Fibroblast of the conjunctiva (primary cell): Measurements from ENCODE around the gene SCYGR3.

Source experiments
- DNase-seq: peaks from one replicate; pipeline ENCODE4 v3.0.0-alpha.2; 2010; ENCODE audit warnings: low read depth

Gene SCYGR3, protein sequence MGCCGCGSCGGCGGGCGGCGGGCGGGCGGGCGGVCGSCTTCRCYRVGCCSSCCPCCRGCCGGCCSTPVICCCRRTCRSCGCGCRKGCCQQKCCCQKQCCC

DNA sequence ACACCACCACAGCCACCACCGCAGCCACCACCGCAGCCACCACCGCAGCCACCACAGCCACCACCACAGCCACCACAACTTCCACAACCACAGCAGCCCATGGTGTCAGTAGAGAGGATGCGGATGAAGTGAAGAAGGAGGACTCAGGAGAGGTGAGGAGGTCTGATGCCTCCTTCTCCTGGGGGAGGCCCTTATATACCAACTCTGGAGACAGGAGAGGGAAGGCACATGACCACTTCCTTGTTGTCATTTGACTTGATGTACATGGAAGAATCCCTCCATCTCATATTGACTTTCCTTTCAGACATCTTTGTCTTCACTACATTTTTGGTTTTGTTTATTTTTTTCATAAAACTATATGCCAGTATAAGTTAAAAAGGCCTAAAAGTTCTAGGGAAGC lies at the start of gene SCYGR3:
Gene SCYGR3 (minus strand): TSS at position 101 of the 400 bp plus-strand sequence. CDS start 0 bp downstream, at position 101.
- no peak for DNase-seq

DNA sequence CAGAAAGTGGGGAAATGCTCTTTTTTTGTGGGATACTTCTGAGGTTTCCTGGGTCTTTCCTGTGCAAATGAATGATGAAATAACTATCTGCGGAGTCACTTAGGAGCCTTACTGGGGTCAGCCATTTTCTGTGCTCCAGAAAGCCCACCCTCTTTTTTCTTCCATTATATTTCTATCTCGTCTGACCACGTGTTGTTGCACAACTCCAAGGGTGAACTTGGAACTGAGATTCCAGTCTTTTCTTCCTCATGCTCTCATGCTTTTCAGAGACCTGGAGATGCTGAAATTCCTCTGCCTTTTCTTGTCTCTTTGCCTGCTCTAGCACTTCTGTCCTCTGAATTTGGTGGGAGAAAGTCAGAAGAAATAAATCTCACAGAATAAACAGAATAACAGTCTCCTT lies 47.2 kb upstream of the SCYGR3 start:
- DNase-seq, result no peak

DNA sequence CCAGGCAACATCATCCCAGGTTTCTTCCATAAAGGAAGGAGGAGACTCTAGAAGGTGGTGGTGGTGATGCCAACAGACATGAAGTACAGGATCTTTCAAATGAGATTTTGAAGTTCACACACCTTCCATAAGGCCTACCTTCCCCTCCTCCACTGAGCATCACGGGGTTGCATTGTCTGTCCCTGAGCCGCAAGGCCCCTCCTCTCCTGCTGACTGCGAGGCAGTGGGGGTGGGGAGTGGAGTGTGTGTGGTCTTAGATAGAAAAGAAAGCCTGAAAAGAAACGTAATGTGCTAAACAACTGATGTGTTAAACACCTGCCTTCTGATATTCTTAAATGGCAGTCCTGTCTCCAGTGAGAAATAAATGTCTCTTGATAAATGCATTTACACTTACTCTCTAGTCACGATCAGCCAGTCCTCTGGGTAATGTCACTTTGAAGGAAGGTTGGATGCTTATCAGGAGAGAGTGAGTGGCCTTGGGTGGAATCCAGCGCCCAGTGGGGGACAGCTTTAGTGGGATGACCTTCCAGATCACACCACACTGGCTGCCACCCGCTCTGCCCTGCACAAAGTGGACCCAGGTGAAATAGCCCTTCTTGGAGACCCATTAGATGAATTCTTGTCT lies 46.5 kb upstream of the SCYGR3 start:
- no peak for DNase-seq

DNA sequence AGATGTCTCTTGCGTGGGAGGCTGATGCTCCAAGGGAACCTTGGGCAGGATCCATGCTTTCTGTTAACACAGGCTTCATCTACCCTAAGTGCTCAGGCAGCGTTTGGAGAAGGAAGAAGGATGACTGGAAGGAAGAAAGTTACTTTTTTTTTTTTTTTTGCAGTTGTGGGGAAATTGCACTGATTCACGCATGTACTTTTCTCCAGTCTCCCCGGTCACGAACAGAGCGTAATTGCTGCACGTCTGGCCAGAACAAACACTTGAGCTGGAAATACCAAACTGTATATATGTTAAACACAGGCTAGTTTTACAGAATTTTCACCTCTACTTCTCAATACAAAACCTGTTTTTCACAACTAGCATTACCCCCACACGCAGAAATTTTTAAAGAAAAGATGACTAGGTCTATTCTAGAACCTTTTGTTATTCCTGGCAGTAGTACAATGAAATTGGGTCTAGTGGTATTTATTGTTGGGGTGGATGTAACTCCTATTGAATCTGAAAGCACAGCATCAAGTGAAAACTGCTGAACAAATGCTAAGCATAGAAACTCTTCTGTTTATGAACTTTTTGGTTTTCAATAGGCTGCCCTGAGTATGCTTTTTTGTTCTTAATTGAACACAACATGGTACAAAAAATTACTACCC lies 42.7 kb upstream of the SCYGR3 start:
- DNase-seq, result no peak

DNA sequence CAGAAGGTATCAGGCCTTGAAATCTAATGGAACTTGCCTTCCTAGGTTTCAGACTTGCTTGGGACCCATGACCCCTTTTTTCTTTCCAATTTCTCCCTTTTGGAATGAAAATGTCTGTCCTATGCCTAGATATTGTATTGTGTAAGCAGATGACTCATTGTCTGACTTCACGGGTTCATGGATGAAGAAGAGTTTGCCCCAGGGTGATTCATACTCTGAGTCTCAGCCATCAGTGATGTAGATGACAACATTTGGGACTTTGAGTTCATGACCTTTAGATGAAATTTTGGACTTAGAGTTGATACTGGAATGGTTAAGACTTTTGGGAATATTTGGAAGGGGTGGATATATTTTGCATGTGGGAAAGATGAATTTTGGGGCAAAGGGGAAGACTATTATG lies 40.8 kb upstream of the SCYGR3 start:
- DNase-seq, result peak; percentile 67

DNA sequence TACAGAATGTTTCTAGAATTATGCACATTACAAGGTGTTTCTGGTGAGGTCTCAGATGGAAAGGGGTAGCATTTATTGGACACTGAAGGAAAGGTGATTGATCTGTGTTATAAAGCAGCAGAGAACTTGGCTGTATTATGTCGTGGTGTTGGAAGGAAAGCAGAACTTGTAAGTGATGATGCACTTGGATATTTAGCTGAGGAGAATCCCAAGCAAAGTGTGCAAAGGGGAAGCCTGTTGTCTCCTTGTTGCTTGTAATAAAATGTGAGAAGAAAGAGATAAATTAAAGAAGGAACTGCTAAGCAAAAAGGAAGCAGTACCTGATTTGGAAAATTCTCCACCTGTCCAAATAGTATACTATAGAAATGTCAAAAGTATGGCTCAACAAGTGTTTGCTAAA lies 39.8 kb upstream of the SCYGR3 start:
- no peak for DNase-seq

DNA sequence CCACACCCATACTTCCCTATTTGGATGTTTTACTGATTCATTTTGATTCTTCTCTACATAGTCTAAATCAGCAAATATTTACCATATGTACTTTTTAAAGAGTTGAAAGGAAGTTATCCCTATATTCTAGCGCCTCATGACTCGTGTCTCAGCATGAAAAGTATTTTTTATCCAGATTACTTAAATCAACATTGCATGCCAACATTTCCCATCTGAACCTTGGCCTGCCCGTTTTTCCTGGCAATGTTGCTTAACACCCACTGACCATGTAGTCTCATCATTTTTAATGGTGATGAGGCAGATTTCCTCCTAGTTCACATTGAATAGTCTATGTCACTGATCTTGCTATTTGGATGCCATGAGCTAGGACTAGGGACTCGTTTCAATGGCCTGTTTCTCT lies 38.8 kb upstream of the SCYGR3 start:
- no peak for DNase-seq

DNA sequence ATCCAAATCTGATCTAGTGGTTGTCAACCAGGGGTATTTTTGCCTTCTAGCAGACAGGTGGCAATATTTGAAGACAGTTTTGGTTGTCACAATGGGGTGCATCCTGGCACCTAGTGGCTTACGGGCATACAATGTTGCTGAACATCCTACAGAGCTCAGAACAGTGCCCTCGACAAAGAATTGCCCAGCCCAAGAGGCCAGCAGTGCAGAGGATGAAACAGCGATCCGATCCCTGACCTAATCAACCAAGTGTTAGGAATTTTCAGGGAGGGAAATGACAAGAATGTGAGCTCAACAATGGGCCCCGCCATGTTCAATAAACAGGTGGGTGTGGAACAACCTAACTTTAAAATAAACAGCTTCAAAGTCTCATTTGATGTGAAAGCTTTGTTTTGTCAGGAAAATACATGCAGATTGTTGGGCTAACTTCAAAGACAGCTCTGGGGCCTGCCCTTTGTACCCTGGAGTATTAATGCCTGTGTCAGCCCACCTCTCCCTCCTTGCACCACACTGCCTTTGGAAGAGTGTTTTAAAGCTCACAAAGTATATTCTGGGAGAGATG lies 29.4 kb upstream of the SCYGR3 start:
- DNase-seq, result no peak

DNA sequence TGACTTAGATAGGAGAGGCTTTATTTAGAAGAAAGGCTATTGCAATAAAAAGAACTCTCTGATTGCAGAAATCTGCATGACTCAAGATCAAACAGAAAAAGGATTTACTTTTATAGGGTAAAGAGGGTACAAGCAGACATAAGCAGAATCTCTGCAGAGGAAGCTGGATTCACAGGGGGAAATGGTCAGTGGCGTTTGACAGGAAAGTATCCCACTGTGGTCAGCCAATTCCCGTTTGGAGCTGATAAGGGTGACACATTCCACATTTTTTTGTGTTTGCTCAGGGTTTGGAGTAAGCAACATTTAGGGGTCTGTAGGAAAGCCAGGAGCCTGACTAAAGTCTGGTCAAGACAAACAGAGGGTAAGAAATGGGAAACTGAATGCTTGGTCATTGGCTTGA lies 28.0 kb upstream of the SCYGR3 start:
- DNase-seq, result no peak

DNA sequence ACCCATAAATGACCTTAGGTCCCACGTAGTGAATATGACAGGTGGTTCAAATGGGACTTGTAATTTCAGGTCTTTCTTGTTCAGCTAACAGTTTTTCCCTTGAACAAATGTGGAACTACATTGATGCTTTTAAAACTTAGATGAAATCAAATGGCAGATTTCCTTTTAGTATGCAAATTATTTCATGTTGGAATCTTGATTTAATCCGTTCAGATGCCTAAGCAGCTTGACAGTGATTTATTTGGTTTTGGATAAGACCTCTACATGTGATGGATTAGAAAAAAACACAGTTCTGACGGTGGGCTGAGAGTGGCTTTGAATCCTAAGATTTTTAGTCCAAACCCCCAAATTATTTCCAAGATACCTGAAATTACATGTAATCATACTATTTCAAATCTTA lies 19.6 kb upstream of the SCYGR3 start:
- DNase-seq, result no peak

DNA sequence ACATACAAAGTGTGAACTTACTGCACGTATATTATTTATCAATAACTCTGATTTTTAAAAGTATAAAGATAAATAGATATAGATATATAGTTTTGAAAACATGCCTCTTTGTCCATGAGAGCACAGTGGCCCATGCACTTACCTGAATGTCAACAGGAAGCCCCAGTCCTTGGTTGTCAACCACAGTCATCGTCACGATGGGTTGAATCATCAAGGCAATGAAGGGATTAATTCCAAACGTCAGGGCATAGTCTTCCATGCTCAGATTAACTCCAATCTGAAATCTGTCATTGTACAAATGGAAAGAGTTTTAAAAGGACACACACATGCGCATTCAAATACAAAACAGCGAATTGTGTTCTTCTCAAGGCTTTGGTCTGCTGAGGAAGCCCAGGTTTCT lies 18.2 kb upstream of the SCYGR3 start:
- DNase-seq, result no peak

DNA sequence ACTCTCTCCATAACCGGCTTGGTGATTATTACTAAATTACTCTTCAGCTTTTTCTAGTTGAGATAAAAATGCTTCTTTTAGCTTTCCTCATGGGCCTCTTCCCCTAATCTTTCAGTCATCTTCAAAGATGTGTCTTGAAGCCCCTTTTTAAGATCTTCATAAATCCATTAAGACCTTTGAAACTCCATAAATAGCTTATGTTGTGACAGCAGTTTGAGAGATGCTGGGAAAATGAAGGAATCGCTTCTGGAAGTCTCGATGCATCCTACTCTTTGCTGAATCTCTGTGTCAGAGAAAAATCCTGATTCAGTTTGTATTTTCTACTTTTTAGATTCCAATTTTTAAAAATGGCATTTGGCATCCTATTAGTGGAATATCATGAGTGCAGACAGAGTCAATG lies 15.7 kb upstream of the SCYGR3 start:
- DNase-seq, result no peak

DNA sequence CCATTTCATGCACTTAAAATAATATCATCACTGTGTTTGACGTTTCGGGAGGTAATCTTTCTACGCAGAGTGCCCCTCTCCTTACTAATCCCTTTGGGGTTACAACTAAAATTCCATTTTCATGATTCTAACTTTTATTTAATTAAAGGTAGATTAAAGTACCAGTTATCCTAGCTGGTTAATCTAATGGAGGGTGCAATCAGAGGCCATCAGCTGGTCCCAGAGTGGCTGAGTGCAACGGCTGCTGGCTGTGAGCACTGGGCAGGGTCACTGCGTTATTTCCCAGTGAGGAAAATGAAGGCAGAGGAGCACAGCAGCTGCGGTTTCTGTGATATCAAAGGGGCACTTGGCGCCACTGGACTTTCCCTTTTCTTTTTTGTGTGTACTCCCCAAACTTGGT lies 14.8 kb upstream of the SCYGR3 start:
- no peak for DNase-seq

DNA sequence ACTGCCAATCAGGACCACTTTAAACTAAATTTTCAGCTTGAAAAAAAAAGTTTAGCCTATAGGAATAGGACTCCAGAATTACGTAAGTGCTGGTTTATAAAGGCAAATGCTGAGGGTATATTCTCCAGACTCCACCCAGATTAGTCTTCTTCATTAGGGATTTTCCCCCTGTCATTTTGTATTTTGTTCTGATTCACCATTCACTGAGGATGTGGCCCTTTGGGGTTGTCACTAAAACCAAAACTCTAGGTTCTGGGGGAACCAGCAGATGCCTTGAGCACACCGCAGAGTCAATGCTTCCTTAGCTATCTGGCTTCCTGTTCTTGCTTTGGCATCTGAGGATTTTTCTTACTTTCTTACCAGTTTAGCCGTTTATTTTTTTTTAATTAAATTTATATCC lies 13.1 kb upstream of the SCYGR3 start:
- no peak for DNase-seq

DNA sequence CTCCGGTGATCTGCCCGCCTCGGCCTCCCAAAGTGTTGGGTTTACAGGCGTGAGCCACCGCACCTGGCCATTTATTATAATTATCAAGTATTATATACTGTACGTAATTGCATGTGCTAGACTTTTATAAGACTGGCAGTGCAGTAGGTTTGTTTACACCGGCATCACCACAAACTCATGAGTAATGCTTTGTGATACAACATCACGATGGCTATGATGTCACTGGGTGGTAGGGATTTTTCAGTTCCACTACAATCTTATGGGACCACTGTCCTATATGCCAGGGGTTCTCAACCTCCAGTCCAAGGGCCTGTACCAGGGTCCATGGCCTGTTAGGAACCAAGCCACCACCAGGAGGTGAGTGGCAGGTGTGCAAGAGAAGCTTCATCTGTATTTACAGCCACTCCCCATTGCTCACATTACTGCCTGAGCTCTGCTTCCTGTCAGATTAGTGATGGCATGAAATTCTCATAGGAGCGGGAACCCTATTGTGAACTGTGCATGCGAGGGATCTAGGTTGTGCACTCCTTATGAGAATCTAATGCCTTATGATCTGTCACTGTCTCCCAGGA lies 12.0 kb upstream of the SCYGR3 start:
- DNase-seq, result no peak

DNA sequence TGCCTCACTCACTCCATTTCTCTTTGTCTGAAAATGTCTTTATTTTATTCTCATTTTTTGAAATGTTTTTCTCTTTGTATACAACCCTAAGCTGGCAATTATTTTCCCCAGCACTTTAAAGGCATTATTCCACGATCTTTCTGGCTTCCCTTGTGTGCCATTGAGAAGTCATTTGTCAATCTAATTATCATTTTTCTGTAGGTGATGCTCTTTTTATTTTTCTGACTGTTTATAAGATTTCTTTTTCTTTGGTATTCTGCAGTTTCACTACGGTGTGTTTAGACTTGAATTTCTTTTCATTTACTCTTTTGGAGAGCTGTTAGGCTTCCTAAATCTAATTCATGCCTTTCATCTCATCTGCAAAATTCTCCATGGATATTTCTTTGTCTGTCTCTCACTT lies 10.8 kb upstream of the SCYGR3 start:
- no peak for DNase-seq

DNA sequence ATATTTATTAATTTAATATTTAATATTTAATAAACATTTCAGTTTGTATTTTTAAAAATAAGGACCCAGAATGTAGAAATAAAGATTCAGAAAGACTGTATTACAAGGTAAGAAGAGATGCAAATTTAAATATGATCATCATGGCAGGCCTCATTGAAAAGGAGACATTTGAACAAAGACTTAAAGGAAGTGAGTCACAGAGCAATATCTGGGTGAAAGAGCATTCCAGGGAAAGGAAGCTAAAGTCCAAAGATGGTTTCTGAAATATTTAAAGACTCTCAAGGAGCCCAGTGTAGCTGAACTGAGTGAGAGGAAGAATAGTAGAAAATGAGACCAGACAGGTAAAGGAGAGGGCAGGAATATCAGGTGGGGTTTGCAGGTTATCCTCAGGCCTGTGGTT lies 8.6 kb upstream of the SCYGR3 start:
- no peak for DNase-seq

DNA sequence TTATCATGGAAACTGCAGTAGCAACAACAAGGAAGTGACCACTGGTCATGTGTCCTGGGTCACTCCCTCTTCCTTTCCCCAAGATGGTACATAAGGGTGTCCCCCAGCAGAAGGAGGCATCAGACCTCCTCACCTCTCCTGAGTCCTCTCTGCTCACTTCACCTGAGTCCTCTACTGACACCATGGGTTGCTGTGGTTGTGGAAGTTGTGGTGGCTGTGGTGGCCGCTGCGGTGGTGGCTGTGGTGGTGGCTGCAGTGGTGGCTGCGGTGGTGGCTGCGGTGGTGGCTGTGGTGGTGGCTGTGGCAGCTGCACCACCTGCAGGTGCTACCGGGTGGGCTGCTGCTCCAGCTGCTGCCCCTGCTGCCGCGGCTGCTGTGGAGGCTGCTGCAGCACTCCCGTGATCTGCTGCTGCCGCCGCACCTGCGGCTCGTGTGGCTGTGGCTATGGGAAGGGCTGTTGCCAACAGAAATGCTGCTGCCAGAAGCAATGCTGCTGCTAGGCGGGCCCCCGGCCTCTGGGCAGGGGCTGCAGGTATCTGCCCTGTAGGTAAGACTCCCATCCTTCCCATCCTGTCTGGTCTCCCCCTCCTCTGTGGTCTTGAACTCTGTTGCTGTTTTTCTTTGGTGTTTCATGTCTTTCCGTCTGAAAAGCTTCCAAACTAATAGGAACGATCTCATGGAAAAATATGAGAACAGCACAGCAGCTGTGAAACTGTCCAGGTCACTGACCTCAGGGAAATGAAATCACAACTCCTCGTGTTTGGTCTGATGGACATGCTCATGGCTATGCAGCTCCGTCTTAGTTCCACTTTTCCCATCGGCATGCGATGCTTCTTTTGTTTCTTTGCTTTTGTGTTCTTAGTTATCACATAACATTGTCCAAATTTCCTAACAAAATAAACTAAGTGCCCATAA lies 2.9 kb upstream of the SCYGR3 start, which contains the start of gene SCYGR4:
Gene SCYGR4 (plus strand): TSS at position 183 of the 915 bp plus-strand sequence. CDS start 0 bp downstream, at position 183.
- DNase-seq, result no peak

DNA sequence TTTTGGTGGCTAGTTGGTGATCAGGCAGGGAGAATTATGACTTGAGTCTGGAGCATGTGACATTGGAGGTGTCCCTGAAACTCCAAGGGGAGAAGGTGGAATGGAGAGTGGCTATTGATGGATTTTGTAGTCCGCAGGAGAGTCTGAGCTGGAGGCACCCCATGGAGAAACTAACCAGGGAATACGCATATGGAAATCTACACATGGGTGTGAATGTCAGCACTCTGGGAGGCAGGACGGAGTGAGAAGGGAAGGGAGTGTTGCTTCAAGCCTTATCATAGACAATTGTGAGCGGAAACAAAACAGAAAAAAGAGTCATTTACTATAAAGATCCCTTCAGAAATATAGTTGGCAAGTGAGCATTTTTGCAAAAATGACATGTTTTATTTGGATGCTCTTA lies 2.0 kb upstream of the SCYGR3 start:
- no peak for DNase-seq

DNA sequence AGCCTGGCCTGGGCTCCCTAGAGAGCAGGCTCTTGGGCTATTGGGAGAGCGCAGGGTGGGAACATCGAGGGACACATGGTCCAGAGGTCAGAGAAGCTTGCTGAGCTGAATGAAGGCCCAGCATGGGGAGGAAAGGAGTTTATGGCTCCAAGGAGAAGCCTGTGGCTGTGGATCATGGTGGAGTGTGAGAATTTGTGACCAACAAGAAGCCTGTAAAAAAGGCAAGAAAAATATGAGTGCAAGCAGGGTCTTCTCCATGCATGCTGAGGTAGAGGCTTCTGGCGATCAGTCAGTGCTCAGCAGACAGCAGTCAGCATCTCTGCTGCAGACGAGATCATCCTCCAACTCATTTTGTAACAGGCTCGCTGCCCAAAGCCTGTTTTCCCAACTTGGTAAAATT lies 1.3 kb upstream of the SCYGR3 start:
- no peak for DNase-seq

DNA sequence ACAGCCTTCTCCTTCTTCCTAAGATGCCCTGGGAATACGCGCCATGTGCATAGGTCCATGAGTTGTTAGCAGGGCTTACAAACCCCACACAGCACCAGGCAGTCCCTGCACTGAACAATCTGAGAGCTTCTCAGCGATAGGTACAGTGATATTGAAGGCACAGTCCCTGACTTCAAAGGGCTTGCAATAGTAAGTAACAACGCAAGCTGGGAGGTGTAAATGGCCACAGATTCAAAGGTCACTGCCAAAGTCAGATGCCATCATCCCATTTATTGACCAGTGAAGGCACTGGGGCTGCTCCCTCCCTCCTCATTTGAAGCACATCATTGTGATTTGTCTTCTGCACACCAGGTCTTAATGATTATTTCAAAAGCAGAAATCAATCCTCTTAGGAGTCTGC lies 541 bp upstream of the SCYGR3 start:
- DNase-seq, result no peak

DNA sequence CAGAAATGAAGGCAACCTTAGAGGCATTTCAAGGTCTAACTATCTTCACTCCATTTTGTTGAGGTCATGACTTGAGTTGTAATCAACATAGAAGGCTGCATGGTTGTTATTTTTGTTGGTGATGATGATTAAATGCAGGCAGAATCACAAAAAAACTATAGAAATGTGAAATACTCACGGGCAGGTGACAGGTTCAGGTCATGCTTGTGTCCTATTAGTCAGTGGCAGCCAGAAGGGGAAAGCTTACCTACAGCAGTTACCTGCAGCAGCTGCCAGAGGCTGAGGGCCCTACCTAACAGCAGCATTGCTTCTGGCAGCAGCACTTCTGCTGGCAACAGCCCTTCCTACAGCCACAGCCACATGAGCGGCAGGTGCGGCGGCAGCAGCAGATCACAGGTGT lies 394 bp downstream of the SCYGR3 start:
- DNase-seq, result no peak
